Measurements from ENCODE around the gene IL5RA.

IL5RA gene

DNA sequence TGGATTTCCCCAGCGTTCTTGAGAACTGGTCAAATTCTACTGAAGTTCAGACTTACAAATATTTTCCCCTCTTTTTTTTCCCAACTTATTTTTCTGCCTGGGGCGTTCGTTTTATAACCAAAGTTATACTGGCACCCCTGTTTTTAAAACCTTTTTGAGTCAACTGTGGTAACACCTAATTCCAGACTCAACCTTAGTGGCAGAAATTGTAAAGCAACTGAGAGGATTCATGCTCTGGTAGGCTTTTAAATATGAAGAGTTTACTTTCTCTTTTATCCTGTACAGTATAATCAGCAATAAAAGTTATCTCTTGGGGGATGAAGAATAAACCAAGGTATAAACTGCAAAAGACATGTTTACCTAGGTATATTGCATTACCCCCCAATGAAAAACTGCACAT lies 2.3 kb downstream of the IL5RA start:
- no peak overlapping the region for H3K4me3 ChIP-seq (ENCODE audit: low read depth, low read length)
- TF ChIP-seq CTCF (IDR thresholded peaks at IDR 0.05; ENCODE audit: borderline replicate concordance, insufficient read depth, low read depth, low read length), result no peak

DNA sequence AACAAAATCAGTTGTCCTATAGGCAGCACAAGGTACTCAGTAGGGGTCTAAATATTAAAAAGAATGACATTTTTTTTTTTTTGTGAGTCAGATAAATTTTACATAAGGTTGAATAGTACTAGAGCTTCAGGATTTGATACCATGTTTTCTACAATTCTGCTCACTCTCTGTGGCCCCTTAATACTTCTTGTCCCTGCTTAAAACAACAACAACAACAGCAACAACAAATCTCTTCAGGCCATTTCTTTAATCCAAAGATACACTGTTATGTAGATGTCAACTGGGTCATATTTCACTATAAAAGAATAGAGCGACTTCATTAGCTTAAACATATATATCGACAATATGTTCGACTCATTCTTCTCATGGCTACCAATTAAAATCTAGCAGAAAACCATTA lies 3.0 kb downstream of the IL5RA start:
- no peak for TF ChIP-seq CTCF (IDR thresholded peaks at IDR 0.05; ENCODE audit: borderline replicate concordance, insufficient read depth, low read depth, low read length)
- H3K4me3 ChIP-seq (ENCODE audit: low read depth, low read length), result no peak overlapping the region

DNA sequence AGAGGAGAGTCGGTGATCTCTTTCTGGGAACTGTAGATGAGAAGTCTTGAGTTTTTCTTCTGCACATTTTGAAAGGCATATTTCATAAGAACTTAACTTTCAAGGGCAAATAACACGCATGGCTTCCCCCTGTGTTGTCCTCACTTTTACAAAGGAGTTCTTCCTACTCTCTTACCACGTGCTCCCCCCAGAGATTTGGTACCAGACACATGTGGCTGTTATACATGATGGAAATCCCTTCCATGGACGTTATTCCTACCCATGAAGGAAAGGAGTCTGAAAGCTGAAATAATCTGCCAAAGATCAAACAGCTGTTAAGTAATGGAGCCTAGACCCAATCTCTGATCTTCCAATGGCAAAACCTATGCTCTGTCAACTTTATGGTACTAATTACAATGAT lies 4.4 kb downstream of the IL5RA start:
- TF ChIP-seq CTCF (IDR thresholded peaks at IDR 0.05; ENCODE audit: borderline replicate concordance, insufficient read depth, low read depth, low read length), result no peak
- no peak overlapping the region for H3K4me3 ChIP-seq (ENCODE audit: low read depth, low read length)

GRCh38 chr3:3105246-3105645 lies 4.9 kb downstream of the IL5RA start:
- no peak overlapping the region for H3K4me3 ChIP-seq (ENCODE audit: low read depth, low read length)
- no peak for TF ChIP-seq CTCF (IDR thresholded peaks at IDR 0.05; ENCODE audit: borderline replicate concordance, insufficient read depth, low read depth, low read length)

DNA sequence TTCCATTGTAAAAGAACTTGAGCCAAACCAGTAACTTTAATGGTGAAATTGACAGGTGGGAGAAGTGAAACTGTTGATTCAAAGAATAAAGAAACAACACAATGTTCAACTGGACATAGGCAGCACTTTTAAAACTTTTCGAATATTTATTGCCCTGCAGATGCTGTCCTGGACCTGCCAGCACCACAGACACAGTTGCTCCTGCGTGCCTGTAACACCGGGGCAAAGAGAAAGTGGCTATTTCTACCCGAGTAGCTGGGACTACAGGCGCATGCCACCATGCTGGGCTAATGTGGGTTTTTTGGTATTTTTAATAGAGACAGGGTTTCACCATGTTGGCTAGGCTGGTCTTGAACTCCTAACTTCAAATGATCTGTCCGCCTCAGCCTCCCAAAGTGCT lies 7.4 kb downstream of the IL5RA start:
- H3K4me3 ChIP-seq (ENCODE audit: low read depth, low read length), result no peak overlapping the region
- TF ChIP-seq CTCF (IDR thresholded peaks at IDR 0.05; ENCODE audit: borderline replicate concordance, insufficient read depth, low read depth, low read length), result no peak

DNA sequence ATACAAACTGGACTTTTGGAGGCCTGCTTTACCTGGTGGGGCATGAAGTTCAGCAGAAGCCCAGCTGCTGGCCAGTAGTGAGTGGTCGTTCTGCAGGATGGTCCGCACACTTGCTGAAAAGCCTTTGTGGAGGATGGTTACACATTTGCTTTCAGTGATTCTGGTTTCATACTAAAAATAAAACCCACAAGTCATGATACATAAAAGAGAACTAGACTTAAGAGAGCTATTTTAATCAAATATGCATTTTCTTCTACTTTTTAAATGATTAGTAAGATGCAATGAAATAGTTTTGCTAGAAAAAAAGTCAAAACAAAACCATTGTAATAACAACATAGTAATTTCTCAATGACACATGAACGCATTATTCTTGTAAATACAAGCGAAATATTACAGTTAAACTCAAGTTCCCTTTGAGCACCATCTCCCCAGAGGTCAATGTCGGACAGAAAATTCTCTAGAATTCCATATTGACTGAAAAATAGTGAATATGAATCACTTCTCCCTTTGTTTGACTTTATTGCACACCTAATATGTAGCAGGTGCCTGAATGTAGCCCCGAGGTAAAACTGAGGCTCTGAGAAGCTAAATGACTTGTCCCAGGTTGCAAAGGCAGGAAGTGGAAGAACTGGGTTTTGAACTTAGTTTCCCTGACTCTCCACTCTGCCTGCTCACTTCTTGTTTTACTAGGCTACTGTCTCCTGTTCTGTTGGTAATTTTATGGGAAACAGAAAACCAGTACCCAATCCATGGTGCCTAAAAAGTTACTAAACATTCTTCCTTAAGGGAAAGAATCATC lies 8.3 kb downstream of the IL5RA start:
- H3K4me3 ChIP-seq (ENCODE audit: low read depth, low read length), result no peak overlapping the region
- no peak for TF ChIP-seq CTCF (IDR thresholded peaks at IDR 0.05; ENCODE audit: borderline replicate concordance, insufficient read depth, low read depth, low read length)

GRCh38 chr3:3097958-3098357 lies 12.2 kb downstream of the IL5RA start:
- no peak overlapping the region for H3K4me3 ChIP-seq (ENCODE audit: low read depth, low read length)
- TF ChIP-seq CTCF (IDR thresholded peaks at IDR 0.05; ENCODE audit: borderline replicate concordance, insufficient read depth, low read depth, low read length), result no peak

Data from GM12875 (cell line).